HG03066 (cell line): ENCODE data around the gene COL3A1.

Source experiments
- ATAC-seq: cut with Tn5 transposase; IDR thresholded peaks from one replicate; pipeline ENCODE4 v1.9.1; 2021; ENCODE audit warnings: low read depth; ENCODE audit not compliant: unreplicated experiment

The COL3A1 gene

DNA sequence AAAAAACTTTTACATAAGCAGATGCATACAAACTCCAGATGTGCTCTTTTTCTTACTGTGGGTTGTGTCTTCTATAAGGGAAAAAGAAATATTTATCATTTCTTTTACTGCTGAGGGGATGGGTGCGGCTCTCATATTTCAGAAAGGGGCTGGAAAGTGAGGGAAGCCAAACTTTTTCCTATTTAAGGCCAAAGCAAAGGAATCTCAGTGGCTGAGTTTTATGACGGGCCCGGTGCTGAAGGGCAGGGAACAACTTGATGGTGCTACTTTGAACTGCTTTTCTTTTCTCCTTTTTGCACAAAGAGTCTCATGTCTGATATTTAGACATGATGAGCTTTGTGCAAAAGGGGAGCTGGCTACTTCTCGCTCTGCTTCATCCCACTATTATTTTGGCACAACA is at the start of gene COL3A1:
Gene COL3A1 (plus strand): TSS at position 210 of the 400 bp plus-strand sequence. CDS start 117 bp downstream, at position 327.
- ATAC-seq = no peak

DNA sequence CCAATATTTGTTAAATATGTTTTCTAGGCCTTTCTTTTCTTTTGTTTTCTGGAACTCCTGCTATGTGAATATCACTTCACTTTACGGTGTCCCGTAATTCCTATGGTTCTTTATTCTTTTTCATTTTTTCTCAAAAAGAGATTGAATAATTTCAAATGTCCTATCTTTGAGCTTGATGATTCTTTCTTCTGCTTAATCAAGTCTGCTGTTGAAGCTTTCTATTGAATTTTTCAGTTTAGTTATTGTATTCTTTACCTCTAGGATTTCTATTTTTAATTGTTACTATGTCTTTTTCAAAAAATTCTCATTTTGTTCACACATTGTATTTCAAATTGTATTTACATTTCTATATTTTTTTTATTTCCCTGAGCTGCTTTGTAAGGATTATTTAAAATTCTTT is 45.5 kb upstream of the COL3A1 start:
- ATAC-seq = no peak

DNA sequence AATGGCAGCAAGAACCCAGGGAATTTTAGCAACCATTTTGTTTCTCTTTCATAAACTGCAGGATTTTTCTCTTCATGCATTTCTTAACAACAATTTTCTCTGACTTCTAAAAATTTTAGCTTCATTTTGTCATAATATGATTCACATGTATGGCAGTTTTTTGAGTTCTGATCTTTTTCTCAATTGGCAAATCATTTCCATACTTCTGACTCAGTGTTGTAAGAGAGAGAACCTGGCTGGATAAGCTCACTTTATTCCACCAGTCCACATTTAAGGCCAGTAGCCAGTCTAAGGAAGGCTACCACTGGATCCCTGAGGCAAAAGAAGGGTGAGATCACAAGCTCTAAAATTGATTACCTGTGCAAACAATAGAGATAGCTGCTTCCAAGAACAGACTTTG is 42.8 kb upstream of the COL3A1 start:
- no peak for ATAC-seq

DNA sequence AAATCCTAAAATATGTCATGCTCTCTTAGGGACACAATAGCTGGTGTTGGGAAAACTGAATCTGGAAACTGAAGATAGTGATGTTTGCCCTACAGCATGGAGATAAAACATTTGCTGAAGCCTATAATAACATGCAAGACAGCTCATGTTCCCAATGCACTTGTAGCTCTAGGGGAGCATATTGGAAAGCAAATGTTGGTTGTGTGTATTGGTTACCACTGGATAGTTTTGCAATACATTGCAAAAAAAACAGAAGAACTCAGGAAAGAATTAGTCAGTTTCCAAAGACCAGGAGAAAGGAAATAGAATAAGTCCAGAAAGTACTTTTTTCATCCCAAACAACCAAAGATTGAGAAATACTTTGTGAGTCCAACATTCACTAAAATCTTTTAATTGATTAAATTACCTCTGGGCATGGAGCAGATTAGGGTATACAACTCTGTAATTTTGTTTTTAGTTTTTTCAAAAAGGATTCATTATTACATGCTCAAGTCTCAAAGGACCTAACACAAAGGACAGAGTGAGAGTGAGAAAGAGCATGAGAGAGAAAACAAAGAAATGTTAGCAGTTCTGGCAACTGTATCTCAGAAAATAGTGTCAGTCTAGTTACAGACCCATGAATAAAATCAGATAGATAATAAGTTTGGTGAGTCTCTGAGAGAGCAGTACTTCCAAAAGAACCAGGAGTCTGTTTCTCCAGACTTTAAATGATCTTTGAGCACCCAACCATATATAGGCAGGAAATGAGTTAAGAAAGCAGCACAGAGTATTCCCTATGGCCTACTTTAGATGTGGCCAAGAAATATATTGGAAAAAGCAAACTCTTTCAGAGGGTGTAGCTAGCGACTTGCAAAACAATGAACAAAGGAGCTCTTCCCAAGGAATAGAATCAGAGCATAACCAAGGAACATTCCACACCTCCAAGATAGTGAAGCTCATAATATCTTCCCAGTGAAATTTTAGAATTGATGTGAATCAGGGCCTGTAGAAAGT is 36.6 kb upstream of the COL3A1 start:
- no peak for ATAC-seq

DNA sequence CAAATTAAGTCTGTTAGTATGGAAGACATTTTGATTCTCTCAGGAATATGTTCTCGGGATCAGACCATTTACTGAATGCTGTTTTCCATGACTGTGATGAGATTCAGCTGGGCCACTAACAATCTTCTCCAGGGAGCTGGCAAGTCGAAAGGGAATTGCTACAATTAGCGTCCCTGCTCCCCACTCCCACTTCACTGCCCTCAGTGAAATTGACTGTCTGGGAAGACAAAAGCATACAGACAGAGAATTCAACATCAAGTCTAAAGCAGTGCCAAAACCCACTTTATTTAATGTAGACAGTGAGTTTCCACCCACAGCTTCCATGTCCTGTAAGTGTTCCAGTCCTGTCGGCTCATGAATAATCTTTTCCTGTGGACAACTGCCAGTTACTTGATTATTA is 34.0 kb upstream of the COL3A1 start:
- ATAC-seq = no peak

DNA sequence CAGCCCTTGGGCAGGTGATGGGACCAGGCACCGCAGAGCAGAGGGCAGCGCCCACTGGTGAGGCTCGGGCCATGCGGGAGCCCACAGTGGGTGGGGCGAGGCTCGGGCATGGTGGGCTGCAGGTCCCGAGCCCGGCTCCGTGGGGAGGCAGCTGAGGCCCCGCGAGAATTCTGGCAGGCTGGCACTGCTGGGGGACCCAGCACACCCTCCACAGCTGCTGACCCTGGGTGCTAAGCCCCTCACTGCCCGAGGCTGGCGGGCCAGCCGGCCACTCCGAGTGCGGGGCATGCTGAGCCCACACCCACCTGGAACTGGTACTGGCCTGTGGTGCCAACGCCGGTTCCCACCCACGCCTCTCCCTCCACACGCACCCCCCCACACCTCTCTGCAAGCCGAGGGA is 29.7 kb upstream of the COL3A1 start:
- no peak for ATAC-seq

DNA sequence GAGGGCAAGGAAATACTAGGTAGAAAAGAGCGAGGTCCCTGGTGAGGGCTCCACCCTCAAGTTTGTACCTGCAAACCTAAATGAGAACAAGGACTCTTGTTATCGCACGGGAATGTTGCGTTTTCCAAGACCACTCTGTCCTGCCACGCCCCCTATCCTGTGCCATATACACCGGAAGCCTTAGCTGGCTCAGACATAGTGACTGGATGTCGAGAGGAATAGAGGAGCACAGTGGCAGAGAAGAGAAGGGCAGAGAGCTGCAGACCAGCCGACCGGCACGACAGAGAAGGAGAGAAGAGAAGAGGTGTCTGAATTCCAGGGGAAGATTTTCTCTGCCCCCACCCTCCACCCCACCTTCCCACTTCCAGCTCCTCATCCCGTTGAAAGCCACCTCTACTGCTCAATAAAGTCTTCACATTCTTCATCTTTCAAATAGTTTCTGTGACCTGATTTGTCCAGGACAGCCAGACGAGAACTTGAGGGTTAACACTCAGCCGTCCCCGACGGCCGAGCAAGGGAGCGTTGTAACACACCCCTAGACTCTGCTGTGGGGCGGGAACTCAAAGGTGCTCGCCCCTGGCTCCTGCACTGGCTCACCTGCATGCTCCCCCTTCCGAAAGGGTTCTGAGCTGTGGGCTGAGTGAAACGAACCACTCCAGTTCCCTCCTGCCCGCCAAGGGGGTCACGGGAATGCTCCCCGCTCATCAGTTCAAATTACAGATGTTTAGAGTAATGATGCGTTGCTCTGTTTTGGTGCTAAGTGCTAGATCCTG is 24.9 kb upstream of the COL3A1 start:
- ATAC-seq = no peak

DNA sequence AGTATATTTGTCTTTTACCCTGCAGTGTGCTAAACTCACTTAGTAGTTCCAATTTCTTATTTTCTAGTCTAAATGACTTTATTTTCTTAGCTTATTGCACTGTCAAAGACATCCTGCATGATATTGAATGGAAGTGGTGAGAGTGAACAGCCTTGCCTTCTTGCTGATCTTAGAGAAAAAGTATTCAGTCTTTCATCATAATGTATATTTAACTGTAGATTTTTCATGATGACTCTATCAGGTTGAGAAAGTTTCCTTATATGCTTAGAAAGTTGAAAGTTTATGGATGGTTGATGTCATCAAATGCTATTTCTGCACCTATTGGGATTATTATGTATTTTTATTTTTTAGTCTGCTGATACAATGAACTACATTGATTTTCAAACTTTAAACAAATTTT is 21.3 kb upstream of the COL3A1 start:
- ATAC-seq = no peak

DNA sequence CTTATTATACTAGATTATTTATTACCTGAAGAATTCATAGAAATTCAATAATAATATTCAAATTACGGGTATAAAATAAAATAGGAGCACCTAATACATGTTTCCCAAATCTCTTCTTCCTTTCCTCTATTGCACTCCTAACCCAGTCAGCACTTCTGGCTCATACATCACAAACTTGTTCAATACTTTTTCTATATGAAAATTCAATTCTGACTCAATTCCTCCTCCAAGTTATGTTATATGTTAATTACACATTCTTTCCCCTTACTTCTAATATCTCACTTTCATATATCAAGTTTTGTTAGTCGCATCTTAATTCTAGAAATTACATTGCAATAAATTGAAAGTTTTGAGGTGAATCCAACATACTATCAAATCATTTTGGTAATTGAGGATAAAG is 17.9 kb upstream of the COL3A1 start:
- no peak for ATAC-seq

DNA sequence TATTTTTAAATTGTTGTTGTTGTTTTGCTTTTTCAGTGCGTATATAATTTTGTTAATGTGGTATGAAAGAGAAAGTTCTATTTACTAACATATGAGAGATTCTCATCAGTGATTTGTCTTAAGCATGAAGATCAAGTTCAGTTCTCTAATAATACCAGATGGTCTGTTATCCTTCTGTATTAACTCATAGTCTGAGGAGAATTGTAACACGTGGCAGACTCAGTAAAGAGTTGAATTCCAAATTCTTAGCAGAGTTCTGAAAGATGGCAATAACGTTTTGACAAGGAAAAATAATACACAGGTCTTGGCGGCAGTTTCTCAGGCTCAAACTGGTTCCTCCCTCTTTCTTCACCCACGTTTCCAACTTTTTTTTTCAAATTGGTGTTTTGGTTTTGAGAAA is 17.2 kb upstream of the COL3A1 start:
- no peak for ATAC-seq

DNA sequence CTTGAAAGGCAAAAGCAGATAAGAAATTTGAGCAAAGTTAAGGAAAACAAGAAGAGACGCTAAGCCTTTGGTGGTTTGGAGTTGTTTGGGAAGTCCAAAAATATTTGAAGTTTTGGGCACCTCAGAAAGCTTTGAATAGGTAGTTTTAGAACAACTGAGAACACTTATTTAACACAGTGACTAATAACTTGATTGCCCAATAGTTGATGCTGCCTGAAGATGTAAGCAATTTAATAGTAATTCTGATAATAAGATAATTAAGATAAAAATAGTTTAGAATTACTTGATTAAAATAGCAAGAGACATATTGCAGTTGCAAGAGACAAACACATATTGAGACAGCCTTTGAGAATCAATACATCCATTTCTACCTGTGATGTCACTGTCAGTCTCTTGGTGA is 16.5 kb upstream of the COL3A1 start:
- ATAC-seq = no peak

DNA sequence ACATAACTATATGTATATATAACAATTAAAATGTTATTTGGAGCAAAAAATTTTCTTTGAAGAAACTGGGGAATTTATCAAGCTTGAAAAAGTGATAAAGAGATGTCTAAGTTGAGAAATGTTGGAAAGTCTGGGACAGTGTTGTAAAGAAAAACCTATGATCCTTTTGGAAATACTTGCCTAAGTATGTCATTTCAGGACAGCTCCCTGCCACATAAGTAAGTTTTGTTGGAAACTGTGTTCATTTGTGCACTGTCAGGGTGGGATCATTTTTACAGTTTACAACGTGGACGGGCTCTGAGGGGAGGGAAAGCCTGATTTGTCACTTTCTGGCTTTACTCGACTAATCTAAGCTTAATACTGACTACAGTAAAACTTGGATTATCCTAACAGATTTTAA is 10.4 kb upstream of the COL3A1 start:
- no peak for ATAC-seq

DNA sequence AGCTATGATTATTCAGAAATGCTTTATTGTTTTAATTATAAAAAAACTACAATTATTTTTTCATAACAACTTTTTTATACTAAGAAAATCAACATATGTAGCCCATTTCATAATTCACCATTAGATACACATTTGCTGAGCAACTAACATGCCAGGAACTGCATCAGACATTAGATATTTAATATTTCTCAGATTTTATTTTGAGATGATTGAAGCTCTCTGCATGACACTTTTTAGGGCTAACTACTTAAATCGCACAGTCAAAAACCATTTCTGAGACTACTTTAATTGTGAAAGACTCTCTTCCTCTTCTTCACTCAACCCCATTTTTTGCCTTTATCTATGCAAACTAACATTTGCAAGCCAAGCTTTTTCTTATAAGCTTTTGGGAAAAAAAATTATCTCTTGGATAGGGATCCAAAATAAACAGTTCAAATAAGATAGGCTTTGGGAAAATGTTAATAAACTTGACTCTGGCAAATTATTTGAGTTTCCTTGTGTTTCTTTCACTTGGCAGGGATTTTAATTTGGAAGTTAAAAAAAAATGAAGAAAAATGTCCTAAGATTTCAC is 9.1 kb upstream of the COL3A1 start:
- no peak for ATAC-seq

DNA sequence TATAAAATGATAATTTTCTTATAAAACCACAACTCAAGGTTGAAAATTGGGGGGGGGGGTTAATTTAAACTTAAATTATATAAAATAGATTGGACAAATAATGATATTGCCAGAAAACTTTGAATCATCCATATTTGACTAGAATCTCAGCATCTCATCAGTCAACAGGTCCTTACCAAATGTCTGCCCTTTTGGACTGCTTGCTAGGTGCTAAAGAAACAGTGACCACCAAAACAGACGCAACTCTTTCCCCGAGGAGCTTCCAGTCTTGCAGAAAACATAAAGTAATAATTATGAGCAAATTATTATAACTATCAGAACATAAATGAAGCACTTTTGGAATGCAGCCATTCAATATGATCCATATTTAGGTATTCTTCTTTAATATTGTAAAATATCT is 8.6 kb upstream of the COL3A1 start:
- no peak for ATAC-seq

DNA sequence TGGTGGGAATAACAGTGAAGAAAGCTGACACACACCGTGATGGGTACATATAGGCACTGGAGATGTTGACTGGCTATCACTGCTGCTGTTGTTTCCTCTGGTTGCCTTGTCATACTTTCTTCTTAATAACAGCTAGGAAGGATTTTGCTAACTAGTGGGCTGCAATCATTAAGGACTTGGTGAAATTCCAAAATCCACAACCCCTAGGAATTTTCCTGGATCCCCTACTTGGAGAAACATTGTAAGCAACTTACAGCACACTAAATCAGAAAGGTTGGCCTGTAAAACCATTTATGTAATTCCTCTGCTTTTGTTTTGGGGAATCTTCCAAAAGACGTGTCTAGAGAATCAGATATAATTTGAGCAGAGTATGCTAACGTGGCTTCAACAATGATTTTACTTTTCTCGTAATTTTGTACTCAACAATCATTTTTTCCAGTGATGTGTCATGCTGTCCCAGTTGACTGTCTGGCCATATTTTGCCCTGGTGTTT is 8.0 kb upstream of the COL3A1 start:
- ATAC-seq = no peak

DNA sequence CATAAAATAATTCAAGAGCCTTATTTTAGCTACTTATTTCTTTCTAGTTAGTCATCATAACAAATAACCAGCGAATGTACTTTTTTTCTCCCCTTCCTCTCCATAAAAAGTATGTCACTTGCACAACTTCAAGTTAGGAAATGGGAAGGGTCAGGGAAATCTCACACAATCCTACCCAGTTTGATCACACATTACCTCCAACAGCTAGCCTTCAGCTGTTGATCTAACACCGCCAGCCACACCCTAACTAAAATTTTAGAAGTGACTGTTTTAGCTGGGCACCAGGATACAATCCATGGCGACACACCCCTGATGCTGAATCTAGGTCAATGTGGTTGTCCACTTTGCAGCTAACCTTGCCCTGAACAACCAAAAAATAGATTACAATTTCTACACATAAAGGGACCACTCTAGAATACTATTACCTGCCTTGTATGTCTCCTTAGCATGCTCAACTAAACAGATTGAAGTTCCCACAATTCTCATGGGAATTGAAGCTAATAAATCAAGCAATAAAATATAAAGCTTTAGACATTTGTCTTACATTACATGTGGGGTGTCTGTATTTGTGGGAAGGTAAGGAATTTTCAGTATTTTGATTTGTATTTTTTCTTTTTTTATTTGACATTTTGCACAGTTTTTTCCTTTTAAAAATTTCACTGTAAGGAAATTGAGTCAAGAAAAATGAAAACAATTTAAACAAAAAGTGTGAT is 7.3 kb upstream of the COL3A1 start:
- ATAC-seq = no peak

DNA sequence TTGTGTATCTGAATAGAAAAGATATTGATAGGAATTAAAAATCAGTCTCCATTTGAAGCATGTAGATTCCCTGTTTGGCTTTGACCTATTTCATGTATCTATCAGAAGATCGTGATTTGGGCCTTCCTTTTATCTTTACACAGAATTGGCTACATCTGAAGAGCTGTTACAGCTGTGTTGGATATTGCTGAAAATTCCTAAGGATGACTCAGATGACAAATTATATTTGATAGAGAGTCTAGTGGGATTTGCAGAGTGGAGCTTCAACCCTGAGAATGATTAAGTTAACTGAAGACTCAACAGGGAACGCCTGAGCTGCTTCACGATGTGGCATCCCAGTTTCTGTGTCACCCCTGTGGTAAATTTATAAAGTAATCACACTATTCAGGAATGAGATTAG is 4.9 kb upstream of the COL3A1 start:
- no peak for ATAC-seq

DNA sequence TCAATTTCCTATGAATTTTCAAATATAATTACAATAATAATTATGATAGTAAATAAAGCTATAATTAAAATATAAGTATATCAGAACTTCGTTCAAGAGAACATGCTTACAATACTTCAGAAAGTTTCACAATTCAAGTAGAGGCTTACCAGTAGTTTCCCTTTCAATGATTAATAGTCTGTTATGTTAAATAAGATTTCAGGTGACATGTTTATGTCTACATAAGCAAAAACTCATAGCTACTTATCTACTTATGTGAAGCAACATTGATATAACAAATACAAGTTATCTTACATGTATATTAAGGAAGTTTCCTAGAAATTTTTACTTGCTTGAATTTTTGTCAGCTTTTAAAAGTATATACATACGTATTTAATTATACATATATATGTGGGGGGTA is 4.5 kb upstream of the COL3A1 start:
- ATAC-seq = no peak

DNA sequence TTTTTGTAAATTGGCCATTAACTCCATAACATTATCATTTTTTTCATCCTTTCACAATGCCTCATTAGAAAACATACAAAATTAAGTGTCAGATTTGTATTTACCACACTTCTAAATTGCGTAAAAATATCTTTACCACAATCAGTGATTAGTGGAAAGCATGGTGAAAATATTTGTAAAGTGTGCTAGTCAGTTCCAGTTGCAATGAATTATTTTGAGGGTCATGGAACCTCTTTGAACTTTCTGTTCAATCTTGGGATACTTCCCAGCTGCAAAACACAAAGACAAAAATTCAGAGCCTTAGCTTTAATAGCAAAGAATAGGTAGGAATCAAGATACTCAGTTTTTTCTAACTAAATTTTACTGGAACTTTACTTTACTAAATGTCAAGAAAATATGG is 4.0 kb upstream of the COL3A1 start:
- ATAC-seq = no peak

DNA sequence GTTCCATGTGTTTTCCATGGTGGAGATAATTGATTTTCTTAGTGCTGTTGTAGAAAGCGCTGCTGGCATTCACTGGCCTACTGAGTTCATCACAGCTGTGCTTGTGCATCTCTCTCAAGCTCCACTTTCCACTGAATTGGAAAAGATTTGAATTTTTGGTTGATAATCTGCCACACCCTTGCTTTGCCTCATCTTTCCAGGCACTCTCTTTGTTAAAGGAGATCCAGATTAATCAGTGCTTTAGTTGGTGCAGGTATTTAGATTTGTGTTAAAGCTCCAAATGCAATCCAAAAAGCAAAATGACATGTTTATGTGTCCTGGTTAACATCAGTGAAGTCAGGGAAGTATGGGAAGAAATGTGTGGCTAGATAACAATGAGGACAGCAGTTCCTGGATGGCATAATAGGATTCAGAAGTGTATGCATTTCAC is 2.7 kb upstream of the COL3A1 start:
- no peak for ATAC-seq

DNA sequence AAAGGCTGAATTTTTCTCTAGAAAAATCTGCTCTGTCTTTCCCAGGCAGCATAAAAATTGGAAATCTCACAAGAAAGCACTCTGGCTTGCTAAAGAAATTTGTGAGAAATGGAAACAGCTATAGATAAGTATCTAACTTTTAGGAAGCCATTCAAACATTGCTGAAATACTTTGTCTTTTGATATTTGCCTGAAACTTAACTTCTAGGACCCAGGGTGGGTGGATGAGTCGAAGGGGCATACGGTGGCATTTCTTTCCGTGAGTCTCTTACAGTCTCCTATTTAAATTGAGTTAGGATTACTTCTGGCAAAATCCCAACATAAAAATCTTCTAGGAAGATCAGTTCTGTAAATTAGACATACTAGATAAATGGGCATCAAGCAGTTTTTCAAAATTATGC is 532 bp upstream of the COL3A1 start:
- ATAC-seq = no peak
